OCI-LY1 (cell line): ENCODE measurements around the gene SLC30A10.
A peak's percentile ranks its signal among the peaks of the same experiment; 100 is the strongest.

Experiments
- H2AFZ ChIP-seq: fragments of 200-600 bp; sonication (generic), shearing (Covaris generic); 2 replicates; pipeline ENCODE4 v1.6.0; 2014; ENCODE audit warnings: antibody characterized with exemption, mild to moderate bottlenecking, low read length
- H3F3A ChIP-seq: fragments of 200-600 bp; sonication (generic), shearing (Covaris generic); 2 replicates; pipeline ENCODE4 v1.6.0; 2014; ENCODE audit warnings: mild to moderate bottlenecking, antibody characterized with exemption, low read length, moderate library complexity; ENCODE audit not compliant: insufficient read depth
- H3K27ac ChIP-seq: fragments of 200-600 bp; sonication (generic); 2 replicates; pipeline ENCODE4 v1.5.1; 2014; ENCODE audit warnings: low read length, mixed run types, mild to moderate bottlenecking, low read depth; ENCODE audit not compliant: poor library complexity, severe bottlenecking
- H3K27me3 ChIP-seq: fragments of 200-600 bp; sonication (generic); 2 replicates; pipeline ENCODE4 v1.6.0; 2014; ENCODE audit warnings: antibody characterized with exemption, mild to moderate bottlenecking, low read length, moderate library complexity; ENCODE audit not compliant: insufficient read depth
- H3K36me3 ChIP-seq: fragments of 200-600 bp; sonication (generic); 2 replicates; pipeline ENCODE4 v1.6.1; 2014; ENCODE audit warnings: mild to moderate bottlenecking, antibody characterized with exemption, low read length, moderate library complexity, mixed read lengths; ENCODE audit not compliant: insufficient read depth
- H3K4me1 ChIP-seq: fragments of 200-600 bp; sonication (generic); 2 replicates; pipeline ENCODE4 v1.5.1; 2014; ENCODE audit warnings: mild to moderate bottlenecking, low read length, moderate library complexity; ENCODE audit not compliant: insufficient read depth, severe bottlenecking
- H3K4me2 ChIP-seq: fragments of 200-600 bp; sonication (generic), shearing (Covaris generic); 2 replicates; pipeline ENCODE4 v1.6.1; 2014; ENCODE audit warnings: low read length
- H3K4me3 ChIP-seq: fragments of 200-600 bp; sonication (generic); 2 replicates; pipeline ENCODE4 v1.5.1; 2014; ENCODE audit warnings: low read length, low read depth, mild to moderate bottlenecking, mixed read lengths; ENCODE audit not compliant: poor library complexity, severe bottlenecking
- H3K79me2 ChIP-seq: fragments of 200-600 bp; shearing (Covaris generic); 2 replicates; pipeline ENCODE4 v1.6.1; 2016; ENCODE audit warnings: mixed run types, low read length, mixed read lengths; ENCODE audit not compliant: insufficient read depth
- H3K9ac ChIP-seq: fragments of 200-600 bp; sonication (generic), shearing (Covaris generic); 2 replicates; pipeline ENCODE4 v1.6.1; 2014; ENCODE audit warnings: mild to moderate bottlenecking, low read length, mixed read lengths
- H3K9me2 ChIP-seq: fragments of 200-600 bp; sonication (generic), shearing (Covaris generic); 2 replicates; pipeline ENCODE4 v1.6.1; 2014; ENCODE audit warnings: low read depth, mild to moderate bottlenecking, low read length, mixed read lengths
- H3K9me3 ChIP-seq: fragments of 200-600 bp; shearing (Covaris generic); 2 replicates; pipeline ENCODE4 v1.6.1; 2014; ENCODE audit warnings: low read length, mixed read lengths
- H4K20me1 ChIP-seq: fragments of 200-600 bp; sonication (generic), shearing (Covaris generic); 2 replicates; pipeline ENCODE4 v1.6.0; 2016; ENCODE audit warnings: mild to moderate bottlenecking, low read length; ENCODE audit not compliant: insufficient read depth
- CTCF ChIP-seq: fragments of 200-600 bp; sonication (generic), shearing (Covaris generic); IDR thresholded peaks from 2 replicates; pipeline ENCODE4 v1.5.1; 2017; ENCODE audit warnings: mild to moderate bottlenecking, antibody characterized with exemption, low read length, moderate library complexity, mixed read lengths
- EZH2 ChIP-seq: fragments of 200-600 bp; sonication (generic), shearing (Covaris generic); IDR thresholded peaks from 2 replicates; pipeline ENCODE4 v1.8.0; 2017; ENCODE audit warnings: borderline replicate concordance, mixed run types, mild to moderate bottlenecking, antibody characterized with exemption, low read length, moderate library complexity, mixed read lengths

The SLC30A10 gene

GRCh38 chr1:219927298-219927955, 930 bp downstream of the SLC30A10 start:
- H2AFZ ChIP-seq, result no peak overlapping the region

GRCh38 chr1:219926363-219926998, 1.9 kb downstream of the SLC30A10 start:
- Histone ChIP-seq H2AFZ (no peak overlapping the region), H3K27me3 (peaks cover 7% of the 10 kb centered on the region; the same call in 1 of the 2 replicates)
- TF ChIP-seq EZH2 (no peak), CTCF (no peak)

More at GRCh38 chr1:219927298-219927955, 930 bp downstream of the SLC30A10 start:
- Histone ChIP-seq H3K9ac (no peak overlapping the region), H3K79me2 (no peaks in the 10 kb centered on the region), H3K9me3 (no peaks in the 10 kb centered on the region), H3K9me2 (no peaks in the 10 kb centered on the region), H3K36me3 (no peaks in the 10 kb centered on the region), H3F3A (no peaks in the 10 kb centered on the region), H3K4me2 (peak overlapping the region; percentile 48; the same call in 1 of the 2 replicates), H3K4me1 (no peaks in the 10 kb centered on the region), H3K4me3 (peak overlapping the region; percentile 43), H4K20me1 (no peaks in the 10 kb centered on the region), H3K27ac (no peak overlapping the region), H3K27me3 (peaks cover 7% of the 10 kb centered on the region; the same call in 1 of the 2 replicates)
- TF ChIP-seq EZH2 (no peak), CTCF (no peak)

GRCh38 chr1:219924342-219924741, 4.0 kb downstream of the SLC30A10 start:
- Histone ChIP-seq H3K9ac (no peak overlapping the region), H3K36me3 (no peaks in the 10 kb centered on the region), H3K27ac (no peak overlapping the region), H3K4me2 (no peak overlapping the region), H4K20me1 (no peaks in the 10 kb centered on the region), H3K4me1 (no peaks in the 10 kb centered on the region), H2AFZ (no peak overlapping the region), H3K79me2 (no peaks in the 10 kb centered on the region), H3K27me3 (peaks cover 7% of the 10 kb centered on the region; the same call in 1 of the 2 replicates), H3F3A (no peaks in the 10 kb centered on the region), H3K9me3 (no peaks in the 10 kb centered on the region), H3K4me3 (no peak overlapping the region), H3K9me2 (no peaks in the 10 kb centered on the region)
- TF ChIP-seq EZH2 (no peak), CTCF (no peak)

More at GRCh38 chr1:219926363-219926998, 1.9 kb downstream of the SLC30A10 start:
- no peak overlapping the region for H3K27ac ChIP-seq
- no peaks in the 10 kb centered on the region for H3K4me1 ChIP-seq
- H3K4me2 ChIP-seq, result no peak overlapping the region
- H3K36me3 ChIP-seq, result no peaks in the 10 kb centered on the region
- no peaks in the 10 kb centered on the region for H4K20me1 ChIP-seq
- H3K9me2 ChIP-seq, result no peaks in the 10 kb centered on the region
- no peaks in the 10 kb centered on the region for H3F3A ChIP-seq
- no peak overlapping the region for H3K9ac ChIP-seq
- H3K4me3 ChIP-seq, result no peak overlapping the region
- H3K79me2 ChIP-seq, result no peaks in the 10 kb centered on the region
- no peaks in the 10 kb centered on the region for H3K9me3 ChIP-seq
